GM20000 (cell line): ENCODE results near the gene ESF1.
A peak's percentile ranks its signal among the peaks of the same experiment; 100 is the strongest.
"Not testable (repeated sequence)": the region's sequence is repeated elsewhere in the genome, so short reads cannot be mapped to it uniquely, and the experiment has no call there.

Experiments used
- DNase-seq: peaks from one replicate; pipeline ENCODE4 v3.0.0; 2012; ENCODE audit warnings: low spot score
- CTCF ChIP-seq: IDR thresholded peaks from 2 replicates; pipeline ENCODE4 v1.5.1; 2012; ENCODE audit warnings: mild to moderate bottlenecking, control low read depth; ENCODE audit errors: extremely low read depth, missing control alignments

Gene ESF1

GRCh38 chr20:13739731-13740649 lies 44.7 kb downstream of the ESF1 start:
- TF ChIP-seq CTCF: no peak
- DNase-seq: no peak

GRCh38 chr20:13738187-13738586 lies 46.5 kb downstream of the ESF1 start:
- DNase-seq: not testable (repeated sequence)

GRCh38 chr20:13736436-13737191 lies 48.1 kb downstream of the ESF1 start:
- DNase-seq: no peak
- TF ChIP-seq CTCF: no peak

- TF ChIP-seq CTCF: no peak
These were observed 48.9 kb downstream of the ESF1 start for GRCh38 chr20:13735826-13736225.

DNA sequence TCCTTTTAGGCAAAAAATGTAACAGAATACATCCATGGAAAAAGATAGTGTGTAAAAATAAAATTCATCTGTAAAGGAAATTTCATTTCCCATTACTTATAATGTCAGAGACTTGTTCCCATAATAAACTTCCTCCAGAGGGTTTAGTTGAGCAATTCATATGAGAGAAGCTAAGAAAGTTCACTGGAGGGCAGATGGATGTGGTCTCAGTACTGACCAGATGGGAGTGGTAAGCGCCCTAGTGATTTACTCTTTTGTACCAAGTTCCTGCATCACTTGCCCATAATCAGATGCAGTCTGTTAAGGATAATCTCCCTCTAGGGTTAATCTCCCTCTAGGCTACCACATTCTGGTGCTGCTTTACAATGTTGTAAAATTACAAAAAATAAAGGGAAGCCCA lies 61.7 kb downstream of the ESF1 start:
- no peak for DNase-seq
- no peak for TF ChIP-seq CTCF

More at GRCh38 chr20:13735826-13736225, 48.9 kb downstream of the ESF1 start:
- no peak for DNase-seq

GRCh38 chr20:13718171-13718570 lies 66.5 kb downstream of the ESF1 start:
- no peak for DNase-seq
- TF ChIP-seq CTCF: no peak

DNA sequence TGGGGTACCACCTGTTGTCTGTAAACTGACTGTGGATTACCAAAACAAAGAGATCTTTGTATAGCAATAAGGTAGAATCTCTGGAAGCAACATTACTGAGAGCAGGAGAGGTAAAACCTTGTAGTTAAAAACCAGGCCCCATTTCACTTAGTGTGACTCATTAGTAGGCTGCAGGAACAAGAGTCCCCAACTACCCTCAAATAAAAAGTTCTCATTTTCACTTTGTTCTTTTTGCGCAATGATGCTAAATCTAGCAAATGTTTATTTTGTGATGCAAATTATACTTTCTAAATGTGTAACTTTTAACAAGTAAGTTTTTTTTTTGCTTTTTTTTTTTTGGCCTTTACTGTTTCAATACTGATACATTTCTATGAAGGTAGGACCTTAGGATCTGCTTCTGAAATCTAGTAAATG lies 67.1 kb downstream of the ESF1 start:
- DNase-seq: peak; percentile 68
- no peak for TF ChIP-seq CTCF
